Measurements from ENCODE around the gene RHBDD2.

RHBDD2 gene

DNA sequence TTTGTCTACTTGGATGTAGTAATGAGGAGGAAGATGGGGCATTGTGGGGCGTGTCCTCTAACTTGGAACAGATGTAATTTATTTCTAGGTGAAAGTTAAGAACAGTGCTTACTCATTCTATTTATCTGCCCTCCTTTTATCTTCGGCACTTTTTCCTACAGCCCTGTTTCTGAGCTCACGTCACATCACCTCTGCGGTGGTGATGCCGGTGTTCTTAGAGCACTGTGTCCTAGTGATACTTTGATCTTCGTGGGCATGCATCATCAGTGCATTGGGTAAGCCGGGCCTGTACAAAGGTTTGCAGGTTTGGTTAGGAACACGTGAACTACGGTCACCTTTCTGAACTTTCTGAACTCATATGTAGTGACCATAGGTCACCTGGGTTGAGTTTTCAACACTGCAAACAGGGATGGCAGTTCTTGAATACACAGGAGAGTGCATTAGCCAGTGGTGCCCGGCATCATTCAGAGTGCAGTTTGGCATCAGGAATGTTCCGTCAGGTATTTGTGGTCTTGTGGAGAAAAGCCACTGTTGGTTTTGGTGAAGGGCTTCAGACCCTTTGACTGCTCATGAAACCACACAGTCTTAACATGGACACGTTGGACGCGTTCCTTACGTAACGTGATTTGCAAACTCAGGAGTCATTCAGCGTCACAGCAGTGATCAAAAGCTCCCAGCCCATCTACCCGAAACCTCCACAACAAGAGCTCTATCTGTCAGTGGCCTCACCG is 41.8 kb downstream of the RHBDD2 start:
- TF ChIP-seq, protein P1, sequence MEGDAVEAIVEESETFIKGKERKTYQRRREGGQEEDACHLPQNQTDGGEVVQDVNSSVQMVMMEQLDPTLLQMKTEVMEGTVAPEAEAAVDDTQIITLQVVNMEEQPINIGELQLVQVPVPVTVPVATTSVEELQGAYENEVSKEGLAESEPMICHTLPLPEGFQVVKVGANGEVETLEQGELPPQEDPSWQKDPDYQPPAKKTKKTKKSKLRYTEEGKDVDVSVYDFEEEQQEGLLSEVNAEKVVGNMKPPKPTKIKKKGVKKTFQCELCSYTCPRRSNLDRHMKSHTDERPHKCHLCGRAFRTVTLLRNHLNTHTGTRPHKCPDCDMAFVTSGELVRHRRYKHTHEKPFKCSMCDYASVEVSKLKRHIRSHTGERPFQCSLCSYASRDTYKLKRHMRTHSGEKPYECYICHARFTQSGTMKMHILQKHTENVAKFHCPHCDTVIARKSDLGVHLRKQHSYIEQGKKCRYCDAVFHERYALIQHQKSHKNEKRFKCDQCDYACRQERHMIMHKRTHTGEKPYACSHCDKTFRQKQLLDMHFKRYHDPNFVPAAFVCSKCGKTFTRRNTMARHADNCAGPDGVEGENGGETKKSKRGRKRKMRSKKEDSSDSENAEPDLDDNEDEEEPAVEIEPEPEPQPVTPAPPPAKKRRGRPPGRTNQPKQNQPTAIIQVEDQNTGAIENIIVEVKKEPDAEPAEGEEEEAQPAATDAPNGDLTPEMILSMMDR (IDR thresholded peaks at IDR 0.05; ENCODE audit: low read depth, low read length), result no peak
- H3K4me3 ChIP-seq (ENCODE audit: low read depth, low read length), result no peak overlapping the region

DNA sequence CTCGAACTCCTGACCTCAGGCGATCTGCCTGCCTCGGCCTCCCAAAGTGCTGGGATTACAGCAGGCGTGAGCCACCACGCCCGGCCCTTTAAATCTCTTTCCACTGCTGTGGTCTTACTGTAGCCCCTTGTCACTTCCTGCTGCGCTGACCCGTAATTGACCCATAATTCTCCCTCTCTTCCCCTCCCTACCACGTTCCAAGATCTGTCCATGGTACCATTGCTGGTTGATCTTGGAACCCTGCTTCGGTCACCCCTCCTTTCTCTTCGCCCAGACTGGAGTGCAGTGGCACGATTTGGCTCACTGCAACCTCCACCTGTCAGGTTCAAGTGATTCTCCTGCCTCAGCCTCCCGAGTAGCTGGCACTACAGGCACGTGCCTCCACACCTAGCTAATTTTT is 42.6 kb downstream of the RHBDD2 start:
- H3K4me3 ChIP-seq (ENCODE audit: low read depth, low read length), result no peak overlapping the region
- TF ChIP-seq, protein P1 (IDR thresholded peaks at IDR 0.05; ENCODE audit: low read depth, low read length), result no peak

GRCh38 chr7:75922966-75923603 is 44.3 kb downstream of the RHBDD2 start:
- TF ChIP-seq, protein P1 (IDR thresholded peaks at IDR 0.05; ENCODE audit: low read depth, low read length), result no peak
- no peak overlapping the region for H3K4me3 ChIP-seq (ENCODE audit: low read depth, low read length)

- TF ChIP-seq, protein P1 (IDR thresholded peaks at IDR 0.05; ENCODE audit: low read depth, low read length), result no peak
Measured at GRCh38 chr7:75924256-75924655, 45.4 kb downstream of the RHBDD2 start.

GRCh38 chr7:75924889-75925288 is 46.1 kb downstream of the RHBDD2 start:
- H3K4me3 ChIP-seq (ENCODE audit: low read depth, low read length), result no peak overlapping the region
- TF ChIP-seq, protein P1 (IDR thresholded peaks at IDR 0.05; ENCODE audit: low read depth, low read length), result no peak

More at GRCh38 chr7:75924256-75924655, 45.4 kb downstream of the RHBDD2 start:
- no peak overlapping the region for H3K4me3 ChIP-seq (ENCODE audit: low read depth, low read length)

DNA sequence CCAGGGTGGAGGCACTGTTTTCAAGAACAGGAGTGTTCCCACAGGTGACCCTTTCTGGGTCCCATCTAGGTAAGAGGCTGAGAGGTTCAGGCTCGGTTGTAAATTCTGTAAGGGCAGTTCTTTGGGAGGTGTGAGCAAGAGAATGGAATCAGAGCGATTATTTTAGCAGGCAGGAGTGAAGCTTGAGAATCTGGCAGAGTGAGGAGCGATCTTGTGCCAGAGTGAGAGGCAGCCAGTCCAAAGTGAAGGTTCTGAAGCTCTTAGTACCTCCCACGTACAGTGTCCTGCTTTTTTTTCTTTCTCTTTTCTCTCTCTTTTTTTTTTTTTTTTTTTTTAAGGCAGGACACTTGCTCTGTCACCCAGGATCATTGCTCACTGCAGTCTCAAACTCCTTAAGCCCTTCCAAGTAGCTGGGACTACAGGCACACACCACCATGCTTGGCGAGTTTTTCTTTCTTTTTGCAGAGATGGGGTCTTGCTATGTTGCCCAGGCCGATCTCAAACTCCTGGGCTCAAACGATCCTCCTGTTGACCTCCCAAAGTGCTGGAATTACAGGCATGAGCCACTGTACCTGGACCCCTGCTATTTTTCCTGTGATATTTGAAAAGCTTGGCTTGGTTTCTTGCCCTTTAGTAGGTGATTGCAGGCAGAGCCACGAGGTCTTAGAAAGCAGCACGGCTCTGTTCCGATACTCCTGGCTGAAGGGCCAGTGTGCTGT is 47.0 kb downstream of the RHBDD2 start:
- TF ChIP-seq, protein P1 (IDR thresholded peaks at IDR 0.05; ENCODE audit: low read depth, low read length), result no peak
- no peak overlapping the region for H3K4me3 ChIP-seq (ENCODE audit: low read depth, low read length)

- H3K4me3 ChIP-seq (ENCODE audit: low read depth, low read length), result no peak overlapping the region
- TF ChIP-seq, protein P1 (IDR thresholded peaks at IDR 0.05; ENCODE audit: low read depth, low read length), result no peak
Measured at GRCh38 chr7:75928568-75928914, 49.7 kb downstream of the RHBDD2 start.

Measured in WI38 (cell line).